ENCODE data around the gene UTF1. TPM values are rescaled to one million over a fixed set of nuclear protein-coding genes. Genes with fewer than 3 reads are reported as not detected.

UTF1 gene
- total RNA-seq, 1 donor from 2014 or later: not detected

DNA sequence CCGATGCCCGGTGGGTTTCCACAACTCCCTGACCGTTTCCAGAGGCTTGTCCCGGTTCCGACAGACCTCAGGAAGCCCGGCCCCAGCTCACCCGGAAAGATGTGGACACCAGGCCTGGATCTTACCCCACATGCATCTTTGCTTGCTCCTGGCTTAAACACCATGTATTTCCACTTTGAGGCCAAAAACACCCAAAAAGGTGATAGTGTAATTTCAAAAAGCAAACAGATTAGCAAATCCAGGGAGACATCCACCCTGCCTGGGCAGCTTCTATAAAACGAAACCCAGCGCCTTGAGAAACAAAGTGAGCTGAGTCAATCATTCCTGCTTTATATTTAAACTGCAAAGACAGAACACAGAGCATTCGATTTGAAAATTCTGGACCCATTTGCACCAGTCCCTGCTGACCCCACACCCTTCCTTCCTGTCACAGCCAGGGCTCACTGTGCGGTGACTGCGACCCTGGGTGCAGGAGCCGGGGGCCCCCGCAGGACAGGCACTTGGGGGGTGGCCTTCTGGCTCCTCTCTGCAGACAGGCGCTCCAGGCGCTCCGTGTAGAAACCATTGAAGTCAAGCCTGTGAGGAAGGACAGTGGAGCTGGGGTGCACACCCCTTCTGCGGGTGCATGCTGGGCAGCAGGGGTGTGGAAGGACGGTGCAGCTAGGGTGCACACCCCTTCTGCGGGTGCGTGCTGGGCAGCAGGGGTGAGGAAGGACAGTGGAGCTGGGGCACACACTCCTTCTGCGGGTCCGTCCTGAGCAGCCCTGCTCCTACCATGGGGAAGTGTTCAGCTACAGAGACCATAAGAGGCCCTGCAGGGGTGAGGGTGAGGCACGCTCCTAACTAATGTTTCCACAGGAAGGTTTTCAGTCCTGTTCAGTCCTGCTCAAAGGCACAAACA, 49.6 kb downstream of the UTF1 start:
- DNase-seq: no peak

DNA sequence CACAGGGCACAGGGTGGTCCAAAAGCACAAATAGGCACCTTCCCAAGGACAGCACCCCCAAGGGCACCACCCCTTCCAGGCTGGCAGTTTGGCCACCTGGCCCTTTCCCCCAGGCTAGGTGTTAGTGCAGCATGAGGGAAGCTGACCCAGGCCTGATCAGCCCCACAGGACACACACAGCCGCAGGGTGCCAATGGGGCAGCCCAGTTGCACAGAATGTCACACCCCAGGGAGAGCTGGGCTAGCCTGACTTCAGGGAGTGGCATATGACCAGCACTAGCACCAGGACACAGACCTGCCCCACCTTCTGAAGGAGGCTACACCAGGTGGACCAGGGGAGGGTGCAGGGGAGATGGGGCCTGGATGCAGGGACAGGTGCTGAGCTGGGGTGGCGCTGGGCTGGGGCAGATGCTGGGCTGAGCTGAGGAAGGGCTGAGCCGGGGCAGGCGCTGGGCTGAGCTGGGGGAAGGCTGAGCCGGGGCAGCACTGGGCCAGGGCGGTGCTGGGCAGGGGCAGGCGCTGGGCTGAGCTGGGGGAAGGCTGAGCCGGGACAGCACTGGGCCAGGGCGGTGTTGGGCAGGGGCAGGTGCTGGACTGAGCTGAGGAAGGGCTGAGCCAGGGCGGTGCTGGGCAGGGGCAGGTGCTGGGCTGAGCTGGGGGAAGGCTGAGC, 50.5 kb downstream of the UTF1 start:
- no peak for DNase-seq

DNA sequence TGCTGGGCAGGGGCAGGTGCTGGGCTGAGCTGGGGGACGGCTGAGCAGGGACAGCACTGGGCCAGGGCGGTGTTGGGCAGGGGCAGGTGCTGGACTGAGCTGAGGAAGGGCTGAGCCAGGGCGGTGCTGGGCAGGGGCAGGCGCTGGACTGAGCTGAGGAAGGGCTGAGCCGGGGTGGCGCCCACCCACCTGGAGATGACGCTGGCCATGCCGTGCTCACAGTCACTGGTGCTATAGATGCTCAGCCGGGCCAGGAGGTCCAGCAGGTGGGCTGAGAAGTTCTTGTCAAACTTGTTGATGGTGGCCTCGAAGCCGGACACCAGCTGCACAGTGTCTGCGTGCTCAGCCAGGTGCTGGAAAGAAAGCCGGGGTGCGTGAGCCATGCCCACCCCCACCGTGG, 51.1 kb downstream of the UTF1 start:
- no peak for DNase-seq

Other genes with a start within 250 kb of the UTF1 start
- gene ADGRA1, start 142.3 kb upstream of the UTF1 start, total RNA-seq: 0.05 TPM in 1 of 2 replicates, not detected in the other
- gene KNDC1, start 70.0 kb upstream of the UTF1 start, total RNA-seq: 0.28 TPM in 1 of 2 replicates, not detected in the other
- not detected in 2 replicates for gene VENTX, start 7.6 kb downstream of the UTF1 start, total RNA-seq
- 0.14 and 0.68 TPM in 2 replicates for gene ADAM8, start 46.7 kb downstream of the UTF1 start, total RNA-seq
- 33.5 and 47.7 TPM in 2 replicates for gene TUBGCP2, start 78.7 kb downstream of the UTF1 start, total RNA-seq
- gene ZNF511, start 78.7 kb downstream of the UTF1 start, total RNA-seq: 23.2 and 24.7 TPM in 2 replicates
- gene CALY, start 106.7 kb downstream of the UTF1 start, total RNA-seq: not detected in 2 replicates
- not detected in 2 replicates for gene PRAP1, start 117.2 kb downstream of the UTF1 start, total RNA-seq
- gene FUOM, start 127.8 kb downstream of the UTF1 start, total RNA-seq: 11.2 and 24.8 TPM in 2 replicates
- gene ECHS1, start 143.1 kb downstream of the UTF1 start, total RNA-seq: 91.0 and 95.4 TPM in 2 replicates
- gene PAOX, start 149.0 kb downstream of the UTF1 start, total RNA-seq: 5.7 and 17.7 TPM in 2 replicates
- gene MTG1, start 163.9 kb downstream of the UTF1 start, total RNA-seq: 42.0 and 43.2 TPM in 2 replicates
- gene SPRN, start 194.4 kb downstream of the UTF1 start, total RNA-seq: under 0.01 TPM in 1 of 2 replicates, not detected in the other
- gene SCART1, start 223.7 kb downstream of the UTF1 start, total RNA-seq: 0.28 and 1.4 TPM in 2 replicates